Measurements from ENCODE around the gene RCSD1. TPM values are rescaled to one million over a fixed set of nuclear protein-coding genes. Genes with fewer than 3 reads are reported as not detected.

RCSD1 gene
- total and polyA plus RNA-seq, 2 of the 13 experiments (the other 11 are each of a cell fraction or from before 2014, with no cell fraction given): not detected

DNA sequence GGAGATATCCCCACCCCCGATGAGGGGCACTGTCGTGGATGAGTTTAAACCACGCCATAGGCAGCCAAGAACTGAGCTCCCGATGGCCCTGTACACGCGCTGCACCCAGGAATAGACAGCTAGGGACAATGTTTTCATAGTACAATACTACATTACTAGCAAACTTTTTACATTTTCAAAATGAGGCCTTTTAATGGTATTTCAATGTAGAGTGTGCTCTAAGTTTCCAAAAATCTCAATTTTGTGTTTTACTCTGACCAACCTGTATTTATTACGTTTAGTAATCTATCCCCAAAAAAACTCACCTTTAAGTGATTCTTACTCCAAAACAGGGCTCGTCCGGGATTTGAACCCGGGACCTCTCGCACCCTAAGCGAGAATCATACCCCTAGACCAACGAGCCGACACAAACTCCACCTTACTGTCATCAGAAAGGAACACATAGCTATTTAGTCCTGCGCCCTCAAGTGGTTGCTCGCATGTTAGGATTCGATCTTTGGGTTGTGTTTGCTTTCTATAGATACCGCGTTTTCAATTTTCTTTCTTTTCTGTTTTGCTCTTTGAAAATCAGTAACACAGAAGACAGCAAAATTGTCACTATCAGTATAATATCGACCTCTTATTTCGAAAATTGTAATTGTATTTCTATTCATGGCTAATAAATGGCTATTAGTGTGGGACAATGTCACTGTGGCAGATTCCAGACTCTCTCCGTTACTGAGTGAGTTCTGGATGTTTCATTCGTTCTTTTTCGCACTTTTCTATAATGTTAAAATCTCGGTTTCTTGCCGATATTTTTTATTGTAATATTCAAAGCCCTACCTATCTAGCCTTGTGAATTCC lies 85.3 kb downstream of the RCSD1 start (continued):
- TF ChIP-seq, protein P1, sequence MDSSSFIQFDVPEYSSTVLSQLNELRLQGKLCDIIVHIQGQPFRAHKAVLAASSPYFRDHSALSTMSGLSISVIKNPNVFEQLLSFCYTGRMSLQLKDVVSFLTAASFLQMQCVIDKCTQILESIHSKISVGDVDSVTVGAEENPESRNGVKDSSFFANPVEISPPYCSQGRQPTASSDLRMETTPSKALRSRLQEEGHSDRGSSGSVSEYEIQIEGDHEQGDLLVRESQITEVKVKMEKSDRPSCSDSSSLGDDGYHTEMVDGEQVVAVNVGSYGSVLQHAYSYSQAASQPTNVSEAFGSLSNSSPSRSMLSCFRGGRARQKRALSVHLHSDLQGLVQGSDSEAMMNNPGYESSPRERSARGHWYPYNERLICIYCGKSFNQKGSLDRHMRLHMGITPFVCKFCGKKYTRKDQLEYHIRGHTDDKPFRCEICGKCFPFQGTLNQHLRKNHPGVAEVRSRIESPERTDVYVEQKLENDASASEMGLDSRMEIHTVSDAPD (CRISPR knock-in tag; IDR thresholded peaks at IDR 0.05): no peak
- TF ChIP-seq, protein P2, sequence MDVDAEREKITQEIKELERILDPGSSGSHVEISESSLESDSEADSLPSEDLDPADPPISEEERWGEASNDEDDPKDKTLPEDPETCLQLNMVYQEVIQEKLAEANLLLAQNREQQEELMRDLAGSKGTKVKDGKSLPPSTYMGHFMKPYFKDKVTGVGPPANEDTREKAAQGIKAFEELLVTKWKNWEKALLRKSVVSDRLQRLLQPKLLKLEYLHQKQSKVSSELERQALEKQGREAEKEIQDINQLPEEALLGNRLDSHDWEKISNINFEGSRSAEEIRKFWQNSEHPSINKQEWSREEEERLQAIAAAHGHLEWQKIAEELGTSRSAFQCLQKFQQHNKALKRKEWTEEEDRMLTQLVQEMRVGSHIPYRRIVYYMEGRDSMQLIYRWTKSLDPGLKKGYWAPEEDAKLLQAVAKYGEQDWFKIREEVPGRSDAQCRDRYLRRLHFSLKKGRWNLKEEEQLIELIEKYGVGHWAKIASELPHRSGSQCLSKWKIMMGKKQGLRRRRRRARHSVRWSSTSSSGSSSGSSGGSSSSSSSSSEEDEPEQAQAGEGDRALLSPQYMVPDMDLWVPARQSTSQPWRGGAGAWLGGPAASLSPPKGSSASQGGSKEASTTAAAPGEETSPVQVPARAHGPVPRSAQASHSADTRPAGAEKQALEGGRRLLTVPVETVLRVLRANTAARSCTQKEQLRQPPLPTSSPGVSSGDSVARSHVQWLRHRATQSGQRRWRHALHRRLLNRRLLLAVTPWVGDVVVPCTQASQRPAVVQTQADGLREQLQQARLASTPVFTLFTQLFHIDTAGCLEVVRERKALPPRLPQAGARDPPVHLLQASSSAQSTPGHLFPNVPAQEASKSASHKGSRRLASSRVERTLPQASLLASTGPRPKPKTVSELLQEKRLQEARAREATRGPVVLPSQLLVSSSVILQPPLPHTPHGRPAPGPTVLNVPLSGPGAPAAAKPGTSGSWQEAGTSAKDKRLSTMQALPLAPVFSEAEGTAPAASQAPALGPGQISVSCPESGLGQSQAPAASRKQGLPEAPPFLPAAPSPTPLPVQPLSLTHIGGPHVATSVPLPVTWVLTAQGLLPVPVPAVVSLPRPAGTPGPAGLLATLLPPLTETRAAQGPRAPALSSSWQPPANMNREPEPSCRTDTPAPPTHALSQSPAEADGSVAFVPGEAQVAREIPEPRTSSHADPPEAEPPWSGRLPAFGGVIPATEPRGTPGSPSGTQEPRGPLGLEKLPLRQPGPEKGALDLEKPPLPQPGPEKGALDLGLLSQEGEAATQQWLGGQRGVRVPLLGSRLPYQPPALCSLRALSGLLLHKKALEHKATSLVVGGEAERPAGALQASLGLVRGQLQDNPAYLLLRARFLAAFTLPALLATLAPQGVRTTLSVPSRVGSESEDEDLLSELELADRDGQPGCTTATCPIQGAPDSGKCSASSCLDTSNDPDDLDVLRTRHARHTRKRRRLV (CRISPR knock-in tag; IDR thresholded peaks at IDR 0.05): 0 out of 2 replicates have a peak, but pooled peaks have one; percentile 10
- TF ChIP-seq PHF21A (CRISPR knock-in tag; IDR thresholded peaks at IDR 0.05) (no peak; the same call in 1 of the 2 replicates), HNF4G (IDR thresholded peaks at IDR 0.05; ENCODE audit: borderline replicate concordance, low read depth, low read length) (no peak), HNF4G (CRISPR knock-in tag; IDR thresholded peaks at IDR 0.05; ENCODE audit: borderline replicate concordance, low read depth) (no peak), HNRNPK (IDR thresholded peaks at IDR 0.05; ENCODE audit: low read depth, low read length, poor library complexity, severe bottlenecking) (no peak), SRY (CRISPR knock-in tag; IDR thresholded peaks at IDR 0.05) (peak; percentile 41; the same call in 1 of the 2 replicates), ZSCAN9 (CRISPR knock-in tag; IDR thresholded peaks at IDR 0.05; ENCODE audit: borderline replicate concordance) (peak; percentile 60; the same call in 1 of the 2 replicates), ZNF614 (CRISPR knock-in tag; IDR thresholded peaks at IDR 0.05; ENCODE audit: borderline replicate concordance) (peak; percentile 42; the same call in 1 of the 2 replicates), KLF11 (CRISPR knock-in tag; IDR thresholded peaks at IDR 0.05) (0 out of 2 replicates have a peak, but pooled peaks have one; percentile 38), ZNF343 (CRISPR knock-in tag; IDR thresholded peaks at IDR 0.05) (no peak), CHCHD3 (CRISPR knock-in tag; IDR thresholded peaks at IDR 0.05) (no peak), ZSCAN20 (CRISPR knock-in tag; IDR thresholded peaks at IDR 0.05; ENCODE audit: borderline replicate concordance) (peak; percentile 55; the same call in 1 of the 2 replicates), ZNF580 (CRISPR knock-in tag; IDR thresholded peaks at IDR 0.05; ENCODE audit: borderline replicate concordance, low read depth) (peak; percentile 80; the same call in 1 of the 2 replicates)
- TF ChIP-seq, protein P3, sequence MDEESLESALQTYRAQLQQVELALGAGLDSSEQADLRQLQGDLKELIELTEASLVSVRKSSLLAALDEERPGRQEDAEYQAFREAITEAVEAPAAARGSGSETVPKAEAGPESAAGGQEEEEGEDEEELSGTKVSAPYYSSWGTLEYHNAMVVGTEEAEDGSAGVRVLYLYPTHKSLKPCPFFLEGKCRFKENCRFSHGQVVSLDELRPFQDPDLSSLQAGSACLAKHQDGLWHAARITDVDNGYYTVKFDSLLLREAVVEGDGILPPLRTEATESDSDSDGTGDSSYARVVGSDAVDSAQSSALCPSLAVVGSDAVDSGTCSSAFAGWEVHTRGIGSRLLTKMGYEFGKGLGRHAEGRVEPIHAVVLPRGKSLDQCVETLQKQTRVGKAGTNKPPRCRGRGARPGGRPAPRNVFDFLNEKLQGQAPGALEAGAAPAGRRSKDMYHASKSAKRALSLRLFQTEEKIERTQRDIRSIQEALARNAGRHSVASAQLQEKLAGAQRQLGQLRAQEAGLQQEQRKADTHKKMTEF (CRISPR knock-in tag; IDR thresholded peaks at IDR 0.05): peak; percentile 58
- TF ChIP-seq, protein P4, sequence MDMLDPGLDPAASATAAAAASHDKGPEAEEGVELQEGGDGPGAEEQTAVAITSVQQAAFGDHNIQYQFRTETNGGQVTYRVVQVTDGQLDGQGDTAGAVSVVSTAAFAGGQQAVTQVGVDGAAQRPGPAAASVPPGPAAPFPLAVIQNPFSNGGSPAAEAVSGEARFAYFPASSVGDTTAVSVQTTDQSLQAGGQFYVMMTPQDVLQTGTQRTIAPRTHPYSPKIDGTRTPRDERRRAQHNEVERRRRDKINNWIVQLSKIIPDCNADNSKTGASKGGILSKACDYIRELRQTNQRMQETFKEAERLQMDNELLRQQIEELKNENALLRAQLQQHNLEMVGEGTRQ (IDR thresholded peaks at IDR 0.05; ENCODE audit: low read depth, low read length): no peak
- TF ChIP-seq, protein P4 (CRISPR knock-in tag; IDR thresholded peaks at IDR 0.05; ENCODE audit: borderline replicate concordance): no peak
